NCI-H2081 (cell line): ENCODE results near the gene STXBP1.
A peak's percentile ranks its signal among the peaks of the same experiment; 100 is the strongest.

ENCODE experiments used
- DNase-seq, 2 experiments: peaks; one replicate each; lab custom pipeline; 2025; lab: John Stamatoyannopoulos, UW

Gene STXBP1

DNA sequence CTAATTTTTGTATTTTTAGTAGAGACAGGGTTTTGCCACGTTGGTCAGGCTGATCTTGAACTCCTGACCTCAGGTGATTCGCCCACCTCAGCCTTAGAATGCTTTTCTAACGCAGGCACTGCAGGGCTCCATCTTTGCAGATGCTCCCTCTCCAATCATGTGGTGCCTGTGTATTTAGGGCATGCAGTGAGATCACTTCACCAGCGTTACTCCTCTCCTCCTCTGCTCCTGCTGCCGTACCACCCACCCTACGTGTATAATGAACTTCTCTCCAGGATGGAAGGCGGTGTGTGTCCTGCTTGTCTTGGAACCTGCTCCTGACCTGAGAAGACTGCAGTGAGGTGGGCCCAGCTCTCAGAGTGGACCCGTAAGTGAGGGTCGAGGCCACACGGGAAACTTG lies 81.1 kb downstream of the STXBP1 start:
- no peak for DNase-seq

DNA sequence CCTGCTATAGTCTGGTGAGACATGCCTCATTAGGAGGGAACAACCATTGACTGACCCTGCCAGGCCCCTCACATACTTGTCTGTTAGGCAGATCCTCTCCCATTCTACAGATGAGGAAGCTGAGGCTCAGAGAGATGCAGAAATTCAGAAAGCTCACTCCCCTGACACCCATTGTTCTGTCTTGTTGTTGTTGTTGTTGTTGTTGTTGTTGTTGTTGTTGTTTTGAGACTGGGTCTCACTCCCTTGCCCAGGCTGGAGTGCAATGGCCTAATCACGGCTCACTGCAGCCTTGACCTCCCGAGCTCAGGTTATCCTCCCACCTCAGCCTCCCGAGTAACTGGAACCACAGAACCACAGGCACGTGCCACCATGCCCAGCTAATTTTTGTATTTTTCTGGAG lies 81.6 kb downstream of the STXBP1 start:
- DNase-seq, result no peak

GRCh38 chr9:127694890-127695720 lies 83.0 kb downstream of the STXBP1 start:
- DNase-seq, result no peak

DNA sequence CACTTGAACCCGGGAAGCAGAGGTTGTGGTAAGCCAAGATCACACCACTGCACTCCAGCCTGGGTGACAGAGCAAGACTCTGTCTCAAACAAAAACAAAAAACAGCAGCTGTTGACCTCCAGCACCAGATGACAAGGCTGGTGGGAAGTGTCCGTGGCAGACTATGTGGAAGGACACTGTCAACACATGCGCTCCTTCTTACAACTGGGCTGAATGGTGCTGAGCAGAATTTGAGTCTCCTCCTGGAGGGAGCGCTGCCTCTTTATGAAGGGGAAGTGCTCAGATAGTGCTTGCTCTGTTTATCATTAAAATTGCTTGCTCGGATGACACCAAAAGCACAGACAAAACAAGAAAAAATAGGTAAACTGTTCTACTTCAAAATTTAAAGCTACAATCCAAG lies 85.5 kb downstream of the STXBP1 start:
- no peak for DNase-seq

DNA sequence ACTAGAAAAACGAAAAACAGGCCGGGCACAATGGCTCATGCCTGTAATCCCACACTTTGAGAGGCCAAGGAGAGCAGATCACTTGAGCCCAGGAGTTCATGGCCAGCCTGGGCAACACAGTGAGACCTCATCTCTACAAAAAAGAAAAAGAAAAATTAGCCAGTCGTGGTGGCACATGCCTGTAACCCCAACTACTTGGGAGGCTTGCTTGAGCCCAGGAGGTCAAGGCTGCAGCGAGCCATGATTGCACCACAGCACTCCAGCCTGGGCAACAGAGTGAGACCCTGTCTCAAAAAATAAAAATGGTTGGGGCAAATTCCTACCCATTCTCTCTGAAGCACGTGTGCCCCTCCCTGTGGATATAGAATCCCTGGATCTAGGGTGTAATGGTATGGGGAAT lies 86.3 kb downstream of the STXBP1 start:
- no peak for DNase-seq

DNA sequence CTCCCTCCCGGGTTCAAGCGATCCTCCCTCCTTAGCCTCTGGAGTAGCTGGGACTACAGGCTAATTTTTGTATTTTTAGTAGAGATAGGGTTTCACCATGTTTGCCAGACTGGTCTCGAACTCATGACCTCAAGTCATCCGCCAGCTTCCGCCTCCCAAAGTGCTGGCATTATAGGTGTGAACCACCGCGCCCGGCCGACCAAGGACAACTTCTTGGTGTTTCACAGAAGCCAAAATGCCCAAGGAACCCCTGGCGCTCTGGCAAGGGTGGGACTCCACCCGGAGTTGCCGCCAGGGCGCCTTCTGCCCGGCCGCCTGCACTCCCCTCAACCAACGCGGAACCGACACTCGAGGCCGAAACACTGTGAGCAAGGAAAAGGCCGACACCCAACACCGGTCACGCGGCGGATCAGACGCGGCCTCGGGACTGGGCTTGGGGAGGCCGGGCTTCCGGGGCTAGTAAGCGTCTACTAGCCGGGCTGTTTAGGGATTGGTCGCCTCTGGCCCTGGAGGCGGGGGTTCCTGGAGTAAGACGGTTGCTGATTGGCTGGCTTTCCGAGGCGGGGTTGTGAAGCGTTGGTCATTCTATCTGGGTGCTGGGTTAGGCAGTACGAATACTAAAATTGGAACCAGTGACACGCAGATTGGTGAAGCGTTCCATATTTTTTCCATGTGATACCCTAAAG lies 87.1 kb downstream of the STXBP1 start:
- DNase-seq, result no peak

- no peak for DNase-seq
These were observed 88.1 kb downstream of the STXBP1 start for GRCh38 chr9:127700140-127700539.

DNA sequence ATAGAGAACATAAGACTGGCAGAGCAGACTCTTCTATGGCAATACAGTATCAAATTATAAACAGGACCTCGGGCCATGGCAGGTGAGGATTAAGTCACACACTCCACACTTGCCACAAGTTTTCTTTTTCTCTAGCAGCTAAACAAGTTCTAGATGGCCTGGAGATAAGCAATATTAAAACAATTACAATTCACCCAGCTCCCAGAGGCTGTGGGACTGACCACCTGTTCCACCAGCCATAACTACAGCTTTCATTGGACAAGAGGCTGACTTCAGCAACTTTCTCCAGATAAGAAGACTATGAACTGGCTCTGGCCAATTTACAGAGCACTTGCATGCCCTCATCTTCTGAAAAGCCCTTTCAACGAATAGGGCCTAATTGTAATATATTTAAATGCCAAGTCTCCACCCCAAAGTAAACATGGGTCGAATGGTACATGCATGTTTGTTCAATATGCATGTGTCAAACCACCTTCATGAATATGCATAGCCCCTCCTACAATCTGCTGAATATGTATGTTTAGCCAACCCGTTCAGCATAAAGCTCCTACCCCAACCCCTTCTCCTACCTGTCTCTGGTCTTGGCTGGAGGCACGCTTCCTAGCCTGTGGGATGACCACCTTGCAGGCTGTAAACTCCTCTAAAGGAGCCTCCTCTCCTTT lies 88.6 kb downstream of the STXBP1 start:
- no peak for DNase-seq

DNA sequence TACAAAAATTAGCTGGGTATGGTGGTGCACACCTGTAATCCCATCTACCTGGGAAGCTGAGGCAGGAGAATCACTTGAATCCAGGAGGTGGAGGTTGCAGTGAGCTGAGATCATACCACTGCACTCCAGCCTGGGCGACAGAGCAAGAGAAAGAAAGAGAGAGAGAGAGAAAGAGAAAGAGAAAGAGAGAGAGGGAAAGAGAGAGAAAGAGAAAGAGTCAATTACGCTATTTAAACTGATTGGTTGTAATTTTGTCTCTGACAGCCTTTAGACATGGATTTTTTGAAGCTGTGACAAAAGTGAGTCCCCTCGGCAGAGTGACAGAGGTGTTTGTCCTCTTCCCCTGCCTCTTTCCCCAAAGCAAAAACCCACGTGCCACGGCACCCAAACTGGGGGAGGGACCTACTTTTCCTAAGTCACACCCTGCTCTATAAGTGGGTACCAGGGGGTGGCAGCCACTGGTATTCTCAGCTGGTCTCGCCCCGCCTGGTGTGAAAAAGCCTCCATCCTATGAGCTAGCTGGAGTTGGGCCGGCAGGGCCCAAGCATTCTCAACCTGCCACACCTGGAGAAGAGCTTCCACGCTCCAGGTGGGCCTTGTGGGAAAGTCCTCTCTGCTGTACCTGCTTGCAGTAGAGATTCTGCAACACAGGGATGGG lies 91.3 kb downstream of the STXBP1 start:
- DNase-seq, result no peak

- no peak for DNase-seq
These were observed 93.7 kb downstream of the STXBP1 start for GRCh38 chr9:127705577-127706379.

GRCh38 chr9:127706836-127707241 lies 94.8 kb downstream of the STXBP1 start, which contains the start of gene CFAP157:
Gene CFAP157 (plus strand): TSS chr9:127706988. CDS start chr9:127707032, 44 bp downstream.
- DNase-seq, result peak; percentile 14 to 46

GRCh38 chr9:127707766-127708165 lies 95.7 kb downstream of the STXBP1 start:
- DNase-seq, result no peak

GRCh38 chr9:127708952-127709587 lies 97.0 kb downstream of the STXBP1 start:
- DNase-seq, result no peak

DNA sequence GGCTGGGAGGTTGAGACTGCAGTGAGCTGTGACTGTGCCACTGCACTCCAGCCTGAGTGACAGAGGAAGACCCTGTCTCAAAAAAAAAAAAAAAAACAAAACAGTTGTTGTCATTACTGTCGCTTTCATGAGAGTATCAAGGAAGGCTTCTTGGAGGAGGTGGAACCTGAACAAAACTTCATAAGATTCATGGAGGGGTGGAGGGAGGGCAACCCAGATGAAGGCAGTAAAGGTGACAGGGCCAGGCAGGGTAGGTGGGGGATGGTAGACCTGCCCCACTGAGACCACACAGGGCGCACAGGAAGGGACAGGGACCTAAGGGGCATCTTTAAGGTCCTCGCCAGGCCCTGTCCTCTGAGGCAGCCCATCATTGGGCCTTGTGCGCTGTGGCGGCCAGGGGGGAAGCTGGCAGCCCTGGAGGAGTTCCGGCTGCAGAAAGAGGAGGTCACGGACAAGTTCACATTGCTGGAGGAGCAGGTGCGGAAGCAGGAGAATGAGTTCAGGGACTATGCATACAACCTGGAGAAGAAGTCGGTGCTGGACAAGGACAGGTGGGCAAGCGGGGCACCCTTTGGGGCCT lies 98.2 kb downstream of the STXBP1 start:
- DNase-seq, result no peak

- DNase-seq, result no peak
These were observed 99.2 kb downstream of the STXBP1 start for GRCh38 chr9:127711226-127711701.

DNA sequence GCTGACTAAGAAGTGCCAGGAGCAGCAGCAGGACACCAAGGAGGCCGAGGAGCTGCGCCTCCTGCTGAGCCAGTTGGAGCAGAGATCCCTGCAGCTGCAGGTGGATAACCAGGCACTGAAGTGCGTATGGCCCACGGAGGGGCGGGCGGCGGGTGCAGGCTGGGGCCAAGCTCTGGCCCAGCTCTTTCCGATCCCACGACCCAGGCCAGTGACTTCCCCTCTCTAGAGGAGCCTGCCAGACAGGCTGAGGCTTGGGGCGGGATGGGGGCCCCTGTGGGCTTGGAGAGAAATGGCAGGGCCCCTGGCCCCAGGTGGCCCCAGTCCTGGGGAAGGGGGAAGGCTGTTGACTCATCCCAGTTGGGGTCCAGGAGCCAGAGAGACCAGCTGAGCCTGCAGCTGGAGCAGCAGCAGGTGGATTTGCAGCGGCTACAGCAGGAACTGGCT lies 99.8 kb downstream of the STXBP1 start:
- peak; percentile 71 to 88 for DNase-seq

DNA sequence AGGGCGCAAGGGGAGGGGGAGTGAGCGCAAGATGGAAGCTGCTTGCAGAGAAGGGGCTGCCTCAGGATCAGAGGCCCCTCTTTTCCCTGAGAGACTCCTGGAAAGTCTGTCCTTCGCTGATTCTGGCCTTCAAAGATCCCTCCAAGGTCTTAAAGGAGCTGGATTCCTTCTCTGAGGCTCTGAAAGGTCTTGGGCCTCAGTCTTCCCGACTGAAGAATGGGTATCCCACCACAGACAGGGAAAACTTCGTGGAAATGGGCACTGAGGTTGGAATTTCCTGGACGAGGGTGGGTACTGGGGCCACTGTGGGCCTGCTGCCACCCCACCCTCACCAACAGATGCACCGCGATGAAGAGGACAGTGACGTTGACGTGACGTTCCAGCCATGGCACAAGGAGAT lies 100.3 kb downstream of the STXBP1 start:
- DNase-seq, result no peak

GRCh38 chr9:127712867-127713266 lies 100.8 kb downstream of the STXBP1 start:
- DNase-seq, result no peak

- DNase-seq, result no peak
These were observed 102.1 kb downstream of the STXBP1 start for GRCh38 chr9:127714020-127714750.
